Adrenal gland (tissue), 5 donors: Measurements from ENCODE around the gene TMEM130.

Experiments used
- CTCF ChIP-seq, 6 experiments: fragments of 450-650 bp in 4 of 6; fragments of 200-600 bp in 2 of 6; sonication (generic) in 1 of 6; IDR thresholded peaks; 1 replicate in 5 of 6; 2 replicates in 1 of 6; pipeline versions ENCODE4 v1.5.1 to v1.8.0; 2016 to 2021; ENCODE audit warnings: antibody characterized with exemption in 6 of 6, mild to moderate bottlenecking in 2 of 6, moderate library complexity in 1 of 6
- POLR2A ChIP-seq, 2 donors: fragments of 450-650 bp; IDR thresholded peaks; one replicate each; pipeline ENCODE4 v1.6.1; 2017; ENCODE audit warnings: antibody characterized with exemption in 2 of 2, mild to moderate bottlenecking in 2 of 2, moderate library complexity in 1 of 2
- donor health status: DM: no; HTN: no; CAD: no.

- TF ChIP-seq CTCF (IDR thresholded peaks at IDR 0.05) (peak; percentile 43 to 64 (median 53)), POLR2A (IDR thresholded peaks at IDR 0.05) (no peak)
Measured at GRCh38 chr7:98831641-98832221, 38.1 kb downstream of the TMEM130 start.
